Muscle of back (tissue), 11 donors: ENCODE results near the gene MAPKBP1. TPM values are rescaled to one million over a fixed set of nuclear protein-coding genes. Genes with fewer than 3 reads are reported as not detected.

Experiments used
- DNase-seq, 3 donors: peaks; one replicate each; pipeline versions ENCODE4 v3.0.0 to v3.0.0-alpha.2; 2013
- polyA plus RNA-seq, 10 donors: library from polyadenylated mRNA; unstranded; fragments of 120-200 nt; gene quantifications; one replicate each; pipeline ENCODE4 v1.2.1, GENCODE V29; 2013; ENCODE audit not compliant: insufficient read length in 10 of 10

Gene MAPKBP1
- polyA plus RNA-seq, 10 donors, result 7.2 to 14.6 (median 10.7) TPM

DNA sequence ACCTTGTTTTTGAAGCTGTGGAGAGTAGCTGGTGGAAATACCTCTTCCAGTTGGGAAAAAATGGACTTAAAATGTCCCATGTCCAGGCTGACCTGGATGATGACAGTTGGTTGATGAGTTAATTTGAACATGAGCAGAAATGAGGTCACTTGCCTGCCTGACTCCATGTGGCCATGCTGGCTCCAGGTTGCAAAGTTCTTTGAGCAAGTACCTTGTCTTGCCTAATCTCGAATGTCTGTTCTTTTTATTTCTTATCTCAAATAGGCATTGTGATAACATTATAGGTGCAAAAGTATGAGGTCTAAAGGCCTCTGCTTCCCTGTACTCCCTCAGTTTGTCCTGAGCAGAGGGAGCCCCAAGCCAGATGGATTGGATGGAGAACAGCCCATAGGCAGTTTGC, 9.0 kb downstream of the MAPKBP1 start:
- no peak for DNase-seq

DNA sequence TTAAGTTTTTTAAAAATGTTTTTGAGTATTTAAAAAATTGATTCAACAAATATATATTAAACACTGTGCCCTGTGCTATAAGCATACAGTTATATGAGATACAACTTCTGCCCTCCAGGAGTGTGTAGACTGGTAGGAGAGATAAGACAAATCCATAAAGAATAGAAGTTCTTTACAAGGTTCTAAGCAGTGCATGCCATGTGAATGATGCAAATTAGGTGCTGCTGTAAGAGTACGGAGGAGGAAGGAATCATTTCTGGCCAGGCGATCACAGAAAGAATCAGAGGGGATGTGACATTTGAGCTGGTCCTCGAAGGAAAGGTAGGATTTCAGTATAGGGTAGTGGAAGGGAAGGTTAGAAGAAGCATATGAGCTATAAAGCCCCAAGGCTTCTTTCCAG, 14.0 kb downstream of the MAPKBP1 start:
- no peak for DNase-seq

GRCh38 chr15:41789236-41789635, 15.0 kb downstream of the MAPKBP1 start:
- no peak for DNase-seq

- no peak for DNase-seq
Observed at GRCh38 chr15:41789662-41790061, 15.4 kb downstream of the MAPKBP1 start.

DNA sequence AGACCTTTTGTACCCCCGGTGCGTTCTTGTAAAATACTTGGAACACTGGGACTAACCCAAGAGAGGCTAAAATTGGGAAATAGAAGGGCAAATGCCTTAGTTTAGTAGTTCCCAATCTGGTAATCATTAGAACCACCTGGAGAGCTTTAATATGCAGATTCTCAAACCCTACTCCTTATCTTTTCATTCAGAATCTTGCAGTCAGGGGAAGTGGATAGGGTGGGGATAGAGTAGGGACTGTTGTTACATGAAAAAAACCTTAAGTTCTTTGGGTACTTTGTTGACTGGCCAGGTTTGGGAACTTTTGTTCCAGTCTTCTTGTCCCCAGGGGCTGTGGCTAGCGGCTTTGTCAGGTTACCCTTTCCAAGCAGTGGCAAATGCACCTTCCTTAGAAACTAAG, 15.9 kb downstream of the MAPKBP1 start:
- no peak for DNase-seq

GRCh38 chr15:41790756-41791546, 16.7 kb downstream of the MAPKBP1 start:
- DNase-seq, result peak in 1 of 3 donors; percentile 37

DNA sequence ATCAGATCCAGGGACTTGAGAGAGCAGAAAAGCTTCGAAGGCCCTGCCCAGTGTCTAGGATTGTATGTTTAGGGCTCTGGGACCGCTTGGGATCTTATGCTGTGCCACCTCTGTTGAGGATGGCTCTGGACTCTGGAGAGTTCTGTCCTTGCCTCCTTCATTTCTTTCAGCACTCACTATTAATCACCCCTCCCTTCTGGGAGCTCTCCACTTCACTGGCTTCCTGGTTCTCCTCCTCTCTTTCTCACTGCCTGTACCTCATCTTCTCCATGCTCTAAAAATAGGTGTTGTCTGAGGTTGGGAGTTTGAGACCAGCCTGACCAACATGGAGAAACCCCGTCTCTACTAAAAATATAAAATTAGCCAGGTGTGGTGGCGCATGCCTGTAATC, 17.3 kb downstream of the MAPKBP1 start:
- DNase-seq, result no peak

- DNase-seq, result peak in 1 of 3 donors; percentile 51
Observed at GRCh38 chr15:41792000-41792637, 17.8 kb downstream of the MAPKBP1 start.

- no peak for DNase-seq
Observed at GRCh38 chr15:41794081-41794480, 19.8 kb downstream of the MAPKBP1 start.

DNA sequence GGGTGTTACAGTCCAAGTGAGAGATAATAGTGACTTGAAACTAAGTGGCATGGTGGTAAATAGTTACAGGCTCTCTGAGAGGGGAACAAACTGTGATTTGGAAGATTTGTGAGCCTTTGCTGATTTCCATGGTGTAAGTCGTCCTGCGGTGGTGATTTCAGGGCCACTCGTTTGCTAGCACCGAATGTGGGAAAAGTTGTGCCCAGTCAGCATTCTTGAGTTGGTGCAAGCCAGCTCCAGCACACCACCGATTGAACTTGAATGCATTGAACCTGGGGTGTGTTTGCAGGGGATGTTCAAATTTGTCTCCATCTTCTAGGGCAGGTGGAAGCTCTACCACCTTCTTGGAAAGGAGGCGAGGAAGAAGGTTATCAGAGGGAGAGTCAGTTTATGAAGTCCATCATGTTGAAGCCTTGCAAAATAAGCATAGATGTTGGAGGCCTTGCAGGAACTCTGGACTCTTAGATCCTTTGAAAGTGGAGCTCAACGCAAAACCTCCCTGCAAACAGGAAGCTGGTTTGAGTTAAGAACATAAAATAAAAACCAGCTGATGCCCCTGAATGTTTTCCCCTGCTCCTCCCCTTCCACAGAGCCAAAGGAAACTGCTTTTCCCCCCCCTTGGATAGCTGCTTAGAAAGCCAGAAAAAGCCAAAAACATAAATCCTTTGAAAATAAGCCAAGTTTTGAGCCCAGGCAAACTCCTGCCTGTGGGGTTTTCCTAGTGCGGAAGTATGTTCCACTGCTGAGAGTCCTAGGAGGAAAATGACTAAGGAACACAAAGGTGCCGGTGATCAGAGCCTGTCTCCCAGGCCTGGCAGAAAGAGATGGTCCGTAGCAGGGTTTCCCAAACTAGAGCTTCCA, 21.9 kb downstream of the MAPKBP1 start:
- peak in 2 of 3 donors; percentile 55 to 58 for DNase-seq

DNA sequence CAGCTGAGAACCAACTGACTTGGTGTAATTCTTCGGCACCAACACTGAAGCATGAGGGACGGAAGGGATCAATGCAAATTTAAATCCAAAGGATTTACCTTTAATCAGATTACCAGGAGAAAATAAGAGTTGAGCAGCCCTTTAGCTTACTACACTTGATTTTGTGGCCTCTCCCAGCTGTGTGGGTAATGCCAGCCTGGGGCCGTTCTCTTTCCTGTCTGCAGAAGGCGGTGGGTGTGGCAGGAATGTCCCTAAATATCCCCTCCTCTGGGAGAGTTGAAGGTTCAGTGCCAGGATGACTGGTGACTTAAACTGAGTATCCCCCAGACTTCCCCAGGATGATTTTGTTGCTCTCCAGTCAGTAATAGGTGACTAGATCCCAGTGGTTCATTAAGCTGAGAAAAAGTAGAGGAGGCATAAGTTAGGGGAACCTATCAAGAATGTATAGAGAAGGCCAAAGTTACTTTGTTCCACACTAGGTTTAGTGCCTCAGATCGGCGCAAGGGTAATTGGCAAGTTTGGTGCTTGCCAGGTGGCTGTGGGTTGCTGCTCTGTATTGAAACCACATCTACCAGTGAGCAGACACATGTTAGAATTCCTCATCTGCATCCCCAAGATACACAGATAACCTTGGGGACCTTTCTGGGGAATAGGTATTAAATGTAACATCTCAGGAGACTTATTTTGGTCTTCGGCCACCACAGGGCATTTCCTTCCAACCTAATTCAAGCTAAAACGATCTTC, 23.1 kb downstream of the MAPKBP1 start:
- no peak for DNase-seq

DNA sequence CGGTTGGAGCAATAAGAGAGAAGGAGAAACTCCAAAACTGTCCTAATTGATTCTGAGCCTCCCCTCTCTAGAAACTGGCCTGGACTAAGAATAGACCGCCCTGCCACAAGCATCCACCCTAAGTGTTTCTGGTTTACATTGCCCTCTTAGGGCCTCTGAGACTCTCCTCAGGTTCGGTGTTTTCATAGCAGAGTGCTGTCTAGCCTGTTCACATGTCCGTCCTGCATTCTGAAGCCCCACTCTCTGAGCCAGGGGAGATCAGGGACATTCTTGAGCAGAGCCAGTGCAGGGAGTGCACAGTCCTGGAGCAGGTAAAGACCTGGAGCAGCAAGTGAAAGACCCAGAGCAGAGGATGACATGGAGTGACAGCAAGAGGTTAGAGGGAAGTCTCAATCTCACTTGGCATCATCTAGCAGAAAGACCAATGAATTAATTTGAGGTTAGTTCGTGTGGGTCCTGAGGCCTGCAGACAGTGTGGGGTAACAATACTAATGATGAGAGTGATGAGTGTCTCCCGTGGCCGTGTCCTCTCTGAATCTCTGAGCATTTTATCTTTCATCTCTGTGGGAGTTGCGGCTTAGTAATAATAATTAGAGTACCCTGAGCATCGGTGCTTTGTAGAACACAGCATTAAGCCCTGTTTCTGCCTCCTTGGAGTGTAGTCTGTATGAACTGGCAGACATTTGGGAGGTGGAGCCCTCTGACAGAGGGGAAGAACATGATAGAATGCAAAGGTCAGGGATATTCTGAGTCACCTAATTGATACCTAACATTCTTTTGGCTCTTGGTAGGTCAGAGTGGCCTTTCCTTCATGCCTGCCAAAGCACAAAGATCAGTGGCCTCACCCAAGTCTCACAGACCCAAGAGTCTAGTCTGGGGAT, 24.6 kb downstream of the MAPKBP1 start:
- DNase-seq, result no peak

DNA sequence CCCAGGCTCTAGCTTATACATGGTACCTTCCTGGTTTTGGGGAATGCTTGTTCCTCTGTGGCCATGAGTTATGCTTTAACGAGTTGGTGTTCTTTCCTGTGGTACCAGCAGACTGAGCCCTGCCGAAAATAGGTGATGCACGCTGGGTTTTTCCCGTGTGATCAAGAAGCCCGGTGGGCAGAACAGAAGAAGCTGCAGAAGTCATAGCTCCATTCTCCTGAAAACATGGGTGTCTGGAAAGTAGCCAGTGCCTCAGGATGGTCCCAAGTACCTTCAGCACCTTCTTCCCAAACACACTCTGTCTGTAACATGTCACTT, 25.2 kb downstream of the MAPKBP1 start:
- no peak for DNase-seq

GRCh38 chr15:41801185-41801584, 26.9 kb downstream of the MAPKBP1 start:
- DNase-seq, result no peak

- no peak for DNase-seq
Observed at GRCh38 chr15:41801850-41802455, 27.7 kb downstream of the MAPKBP1 start.

DNA sequence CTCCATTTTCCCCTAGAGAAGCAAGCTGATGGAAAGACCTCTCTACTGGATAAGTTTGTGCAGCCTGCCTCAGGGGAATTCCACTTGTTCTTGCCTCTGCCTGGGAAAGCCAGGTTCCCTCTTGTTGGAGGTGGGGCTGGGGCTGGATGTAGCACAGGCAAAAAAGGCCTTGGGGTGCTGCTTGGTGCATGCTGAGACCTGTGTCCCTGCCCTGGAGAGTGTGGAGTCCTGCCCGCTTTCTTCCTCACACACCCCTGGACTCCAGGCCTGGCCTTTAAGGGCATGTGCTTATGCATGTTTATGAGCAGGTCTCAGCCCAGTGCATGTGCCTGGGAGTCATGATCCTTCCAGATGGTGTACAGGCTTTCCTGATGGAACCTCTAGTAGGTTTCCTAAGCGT, 30.1 kb downstream of the MAPKBP1 start:
- no peak for DNase-seq

DNA sequence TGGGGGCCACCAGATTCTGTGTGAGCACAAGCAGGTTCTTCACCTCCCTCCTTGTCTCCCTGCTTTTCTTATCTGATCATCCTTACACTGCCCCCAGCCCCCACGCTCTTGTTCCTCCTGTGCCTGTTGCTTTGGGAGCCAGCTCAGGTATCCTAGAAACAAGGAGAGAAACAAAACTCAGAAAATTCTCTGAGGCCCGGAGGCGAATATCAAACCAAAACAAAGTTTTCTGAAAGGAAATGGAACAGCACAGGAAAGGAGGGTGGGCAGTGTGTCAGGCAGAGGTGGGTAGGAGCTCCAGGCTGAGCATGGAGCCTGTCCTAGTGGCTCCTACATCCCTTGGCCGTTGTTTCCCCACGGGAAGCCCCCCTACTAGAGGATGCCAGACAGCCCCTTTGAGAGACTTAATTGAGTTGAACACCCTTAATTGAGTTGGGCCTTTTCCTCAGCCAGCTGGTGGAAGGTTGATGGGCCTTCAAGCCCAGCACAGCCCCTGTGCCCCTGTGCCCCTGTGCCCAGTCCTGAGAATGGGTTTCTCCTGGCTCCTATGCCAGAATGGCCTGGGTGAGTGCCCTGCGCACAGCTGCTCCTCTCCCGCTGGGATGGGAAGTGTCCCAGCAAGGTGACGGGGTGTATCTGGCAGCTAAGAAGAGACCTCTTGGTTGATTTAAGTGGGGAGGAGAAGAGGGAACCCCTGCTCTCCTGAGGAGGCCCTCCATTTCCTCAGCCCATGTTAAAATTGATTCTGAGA, 30.8 kb downstream of the MAPKBP1 start:
- DNase-seq, result peak in 1 of 3 donors; percentile 44

DNA sequence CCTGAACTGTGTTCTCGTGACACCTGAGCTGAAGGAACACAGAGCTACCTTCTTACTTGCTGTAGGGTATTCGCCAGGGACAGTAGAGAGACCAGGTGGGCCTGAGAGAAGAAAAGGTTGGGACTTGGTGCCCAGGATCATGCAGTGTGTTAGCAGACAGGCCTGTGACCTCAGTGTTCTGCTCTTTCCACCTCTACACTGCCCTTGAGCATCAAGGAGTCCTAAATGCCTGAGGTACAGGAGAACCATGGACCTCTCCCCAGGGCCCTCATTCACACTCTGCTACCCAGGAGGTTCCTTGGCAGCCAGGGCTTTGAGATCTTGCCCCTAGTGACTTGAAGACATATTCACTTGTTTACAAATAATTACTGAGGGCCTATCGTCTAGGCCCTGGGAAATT, 31.4 kb downstream of the MAPKBP1 start:
- no peak for DNase-seq

DNA sequence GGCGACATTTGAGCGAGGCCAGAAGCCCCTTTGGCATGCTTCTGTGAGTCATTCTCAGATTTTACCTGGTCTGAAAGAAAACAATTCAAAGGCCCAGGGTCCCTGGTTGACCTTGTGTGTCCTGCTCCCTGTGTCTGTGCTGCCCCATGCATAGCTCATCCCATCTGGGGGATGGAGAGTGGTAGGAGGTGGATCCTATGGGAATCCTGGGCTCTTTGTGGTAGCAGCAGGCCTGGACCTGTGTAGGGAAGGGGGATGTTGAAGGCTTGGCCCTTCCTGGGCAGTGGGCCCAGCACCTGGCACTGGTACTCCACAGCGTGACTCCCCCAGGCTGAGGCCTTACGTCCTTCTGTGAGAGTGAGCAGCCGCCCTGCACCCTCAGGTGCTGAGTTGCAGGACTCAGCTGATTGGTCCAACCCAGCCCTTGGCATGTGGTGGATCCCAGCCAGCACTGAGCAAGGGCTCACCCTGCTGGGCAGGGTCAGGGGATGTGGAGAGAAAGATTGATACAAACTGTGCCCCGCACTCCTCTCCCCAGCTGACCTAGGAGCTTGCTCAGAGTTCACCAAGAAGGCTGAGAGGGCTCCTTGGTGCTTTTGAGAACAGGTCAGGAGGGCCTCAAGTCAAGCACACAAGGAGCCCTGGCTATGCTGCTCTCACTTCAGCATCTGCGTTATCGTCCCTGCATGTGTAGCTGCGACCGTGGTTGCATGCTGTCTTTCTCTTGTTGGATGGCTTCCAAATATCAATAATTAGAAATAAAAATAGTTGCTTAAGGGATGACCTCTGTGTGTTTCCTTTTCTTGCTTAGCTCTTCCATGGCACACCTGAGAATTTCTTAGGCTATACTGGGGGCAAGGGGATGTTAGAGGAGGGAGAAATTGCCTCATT, 32.3 kb downstream of the MAPKBP1 start:
- DNase-seq, result no peak
